GM12878 (cell line): ENCODE data around the gene CDH4.

Source experiments
- CTCF ChIP-seq, 3 experiments: IDR thresholded peaks in 2 of 3; conservative IDR thresholded peaks in 1 of 3; 2 replicates each; pipeline ENCODE4 v1.5.1; 2011; ENCODE audit warnings: low read depth in 3 of 3, low read length in 3 of 3, mild to moderate bottlenecking in 3 of 3, control low read depth in 2 of 3, moderate library complexity in 2 of 3, inconsistent platforms in 1 of 3, mixed read lengths in 1 of 3; ENCODE audit not compliant: control insufficient read depth in 2 of 3, insufficient read depth in 1 of 3; ENCODE audit errors: extremely low read depth in 1 of 3
- EZH2 ChIP-seq: IDR thresholded peaks from 2 replicates; pipeline ENCODE4 v1.6.1; 2012; ENCODE audit warnings: low read depth, mild to moderate bottlenecking, control low read depth, inconsistent platforms, low read length, borderline replicate concordance; ENCODE audit not compliant: control insufficient read depth
- KAT2A ChIP-seq: conservative IDR thresholded peaks from 2 replicates; pipeline ENCODE4 v1.6.1; 2011; ENCODE audit warnings: low read depth, low read length; ENCODE audit not compliant: control insufficient read depth
- POLR2A ChIP-seq: IDR thresholded peaks from 2 replicates; pipeline ENCODE4 v1.6.1; 2011; ENCODE audit warnings: low read depth, mild to moderate bottlenecking, low read length
- RUNX3 ChIP-seq: IDR thresholded peaks from 2 replicates; pipeline ENCODE4 v1.6.1; 2012; ENCODE audit warnings: low read length, inconsistent platforms
- SRF ChIP-seq, 2 experiments: IDR thresholded peaks; 2 replicates each; pipeline ENCODE4 v1.6.1; 2011; ENCODE audit warnings: low read depth in 2 of 2, low read length in 2 of 2, mild to moderate bottlenecking in 1 of 2, moderate library complexity in 1 of 2
- TCF7 ChIP-seq: IDR thresholded peaks from 2 replicates; pipeline ENCODE4 v1.6.1; 2014; ENCODE audit warnings: antibody characterized with exemption, borderline replicate concordance
- TF ChIP-seq, protein P1 (sequence below): IDR thresholded peaks from 2 replicates; pipeline ENCODE4 v1.6.1; 2011; ENCODE audit warnings: low read depth, mild to moderate bottlenecking, low read length, moderate library complexity, borderline replicate concordance; ENCODE audit errors: extremely low read depth

DNA sequence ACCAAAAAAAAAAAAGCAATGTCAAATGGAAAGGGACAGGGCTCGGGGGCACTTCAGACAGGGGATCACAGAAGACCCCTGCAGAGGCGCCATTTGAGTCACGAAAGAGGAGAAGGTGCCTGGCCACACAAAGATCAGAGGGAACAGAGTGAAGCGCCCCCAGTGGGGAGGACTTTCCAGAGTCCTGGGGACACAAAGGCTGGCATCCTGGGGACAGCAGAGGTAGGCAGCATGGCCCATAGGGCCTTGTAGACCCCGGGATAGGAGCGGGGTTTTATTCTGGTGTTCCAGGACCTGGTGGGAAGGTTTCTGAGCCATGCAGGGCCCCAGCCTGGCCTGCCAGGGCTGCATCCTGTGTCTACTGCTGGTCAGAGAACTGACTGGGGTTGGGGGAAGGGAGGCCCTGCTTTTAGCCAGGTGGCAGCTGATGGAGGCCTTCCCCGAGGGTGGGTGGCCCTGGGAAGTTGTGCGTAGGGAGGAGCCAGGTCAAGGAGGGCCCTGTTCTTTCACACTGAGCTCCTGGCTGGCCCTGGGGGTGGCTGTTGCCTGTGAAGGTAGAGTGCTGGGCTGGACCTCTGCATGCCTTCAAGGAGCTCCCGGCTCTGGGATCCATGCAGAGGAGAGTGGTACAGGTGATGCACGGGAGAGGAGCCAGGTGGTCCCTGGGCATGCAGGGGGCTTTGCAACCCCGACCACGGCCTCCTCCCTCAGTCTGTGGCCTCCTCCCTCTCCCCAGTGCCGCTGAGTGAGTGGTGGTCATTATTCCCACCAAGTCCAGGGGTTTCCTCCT lies 117.9 kb downstream of the CDH4 start:
- TF ChIP-seq POLR2A (no peak), EZH2 (no peak), KAT2A (no peak), CTCF (IDR thresholded peaks at IDR 0.05 in 2 of 3, conservative IDR thresholded peaks at IDR 0.05 in 1 of 3; ENCODE audit: control insufficient read depth in 2 of 3, extremely low read depth in 1 of 3, insufficient read depth in 1 of 3, low read depth in 3 of 3, low read length in 3 of 3) (no peak), TCF7 (no peak), SRF (IDR thresholded peaks at IDR 0.05; ENCODE audit: low read depth in 2 of 2, low read length in 2 of 2) (no peak), RUNX3 (no peak)
- TF ChIP-seq, protein P1, sequence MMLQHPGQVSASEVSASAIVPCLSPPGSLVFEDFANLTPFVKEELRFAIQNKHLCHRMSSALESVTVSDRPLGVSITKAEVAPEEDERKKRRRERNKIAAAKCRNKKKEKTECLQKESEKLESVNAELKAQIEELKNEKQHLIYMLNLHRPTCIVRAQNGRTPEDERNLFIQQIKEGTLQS: no peak
